DMS79 (cell line): ENCODE results near the gene PEAK1.
A peak's percentile ranks its signal among the peaks of the same experiment; 100 is the strongest.

Source experiments
- DNase-seq: peaks from one replicate; lab custom pipeline; 2025; lab: John Stamatoyannopoulos, UW

PEAK1 gene

DNA sequence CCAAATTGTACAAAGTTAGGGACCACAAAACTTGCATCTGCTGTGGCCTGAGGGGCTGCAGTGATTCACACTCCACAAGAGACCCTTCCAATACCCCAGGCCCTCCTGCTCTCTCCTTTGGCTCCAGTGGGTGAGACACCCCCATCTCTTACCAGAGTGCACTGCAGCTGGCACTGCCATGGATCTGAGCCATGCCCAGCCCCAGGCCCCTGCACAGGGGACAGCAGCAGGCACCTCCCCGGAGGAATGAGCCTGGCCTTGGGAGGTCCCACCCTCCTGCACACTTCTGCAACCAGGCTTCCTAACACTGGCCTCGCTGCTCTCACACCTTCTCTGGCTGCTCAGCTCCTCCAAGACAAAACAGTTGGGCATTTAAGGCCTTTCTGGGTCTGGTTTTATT, 332.7 kb downstream of the PEAK1 start:
- no peak for DNase-seq

DNA sequence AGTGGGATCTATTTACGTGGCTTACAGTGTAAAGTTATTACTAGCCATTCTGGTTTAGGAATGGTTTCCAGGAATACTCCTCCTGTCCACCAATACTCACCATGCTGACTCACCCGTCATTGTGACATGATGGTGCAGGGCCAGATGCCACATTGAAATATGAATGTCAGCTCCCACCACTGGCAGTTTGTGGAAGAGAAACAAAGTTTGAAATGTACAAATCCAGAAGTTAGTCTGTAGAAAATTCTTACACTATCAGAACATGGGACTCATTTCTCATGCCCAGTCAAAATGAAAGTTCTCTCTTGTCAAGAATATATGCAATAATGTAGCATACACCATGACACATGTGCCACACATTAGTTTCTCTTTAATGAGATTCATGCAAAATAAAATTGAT, 334.6 kb downstream of the PEAK1 start:
- DNase-seq = no peak

DNA sequence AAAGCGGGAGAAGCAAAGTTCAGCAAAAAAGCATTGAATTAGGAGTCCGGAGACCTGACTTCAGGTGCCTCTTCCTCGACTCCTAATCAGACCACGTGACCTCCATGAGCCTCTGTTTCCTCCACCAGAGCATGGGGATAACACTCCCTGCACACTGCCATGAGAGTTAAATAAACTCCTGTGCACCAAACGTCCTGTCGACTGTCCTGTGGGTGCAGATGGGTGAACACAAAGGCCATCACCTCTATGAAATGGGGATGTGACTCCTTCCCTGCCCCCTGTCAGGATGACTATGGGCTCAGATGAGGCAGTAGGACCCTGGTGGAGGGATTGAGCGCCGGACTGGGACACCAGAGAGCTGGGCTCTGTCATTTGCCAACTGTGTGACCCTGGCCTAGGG, 335.5 kb downstream of the PEAK1 start:
- DNase-seq = no peak

DNA sequence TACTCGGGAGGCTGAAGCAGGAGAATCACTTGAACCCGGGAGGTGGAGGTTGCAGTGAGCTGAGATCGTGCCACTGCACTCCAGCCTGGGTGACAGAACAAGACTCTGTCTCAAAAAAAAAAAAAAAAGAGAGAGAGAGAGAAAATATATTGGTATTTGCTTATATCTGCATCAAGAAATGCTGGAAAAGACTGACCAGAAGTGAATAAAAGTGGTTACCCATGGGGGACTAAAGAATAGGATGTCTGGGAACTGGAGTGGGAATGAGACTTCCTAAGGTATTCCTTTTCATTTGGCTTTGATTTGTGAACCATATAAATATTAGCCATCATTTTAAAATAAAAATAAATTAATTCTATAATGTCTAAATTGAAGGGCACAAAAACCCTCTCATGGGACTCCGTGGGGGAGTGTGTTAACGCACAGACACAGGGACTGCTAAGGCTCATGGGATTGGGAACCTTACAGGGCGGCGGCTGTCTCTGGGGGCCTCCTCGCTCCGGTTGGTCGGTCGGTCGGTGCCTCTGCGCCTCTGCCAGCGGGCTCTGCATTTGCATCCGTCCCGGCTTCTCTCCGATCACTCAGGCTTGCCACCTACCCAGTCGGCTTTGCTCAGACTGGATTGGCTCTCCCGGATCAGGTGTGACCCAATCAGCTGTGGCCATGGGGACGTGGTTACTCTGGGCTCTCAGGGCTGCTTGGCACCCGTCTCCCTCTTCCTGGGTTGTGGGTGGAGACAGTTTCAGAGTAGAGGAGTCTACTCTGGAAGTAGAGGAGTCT, 336.3 kb downstream of the PEAK1 start:
- peak; percentile 39 for DNase-seq

DNA sequence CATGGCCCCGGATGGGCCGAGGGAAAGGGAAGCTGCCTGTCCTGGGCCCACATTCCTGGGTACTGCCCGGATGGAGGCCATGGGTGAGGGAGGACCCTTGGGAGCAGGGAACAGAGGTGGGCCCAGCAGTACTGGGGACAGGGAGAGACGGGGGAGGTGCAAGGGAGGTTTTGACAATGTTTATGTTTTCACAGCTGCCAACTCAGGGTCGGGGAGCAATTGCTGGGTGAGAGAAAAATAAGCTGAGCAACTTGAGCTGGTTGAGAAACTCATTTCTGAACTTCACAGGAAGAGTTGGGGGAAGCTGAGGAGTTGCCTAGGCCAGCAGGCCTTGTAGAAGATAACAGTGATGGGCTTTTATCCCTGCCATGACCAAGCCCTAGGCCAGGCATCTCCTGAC, 337.9 kb downstream of the PEAK1 start:
- no peak for DNase-seq

DNA sequence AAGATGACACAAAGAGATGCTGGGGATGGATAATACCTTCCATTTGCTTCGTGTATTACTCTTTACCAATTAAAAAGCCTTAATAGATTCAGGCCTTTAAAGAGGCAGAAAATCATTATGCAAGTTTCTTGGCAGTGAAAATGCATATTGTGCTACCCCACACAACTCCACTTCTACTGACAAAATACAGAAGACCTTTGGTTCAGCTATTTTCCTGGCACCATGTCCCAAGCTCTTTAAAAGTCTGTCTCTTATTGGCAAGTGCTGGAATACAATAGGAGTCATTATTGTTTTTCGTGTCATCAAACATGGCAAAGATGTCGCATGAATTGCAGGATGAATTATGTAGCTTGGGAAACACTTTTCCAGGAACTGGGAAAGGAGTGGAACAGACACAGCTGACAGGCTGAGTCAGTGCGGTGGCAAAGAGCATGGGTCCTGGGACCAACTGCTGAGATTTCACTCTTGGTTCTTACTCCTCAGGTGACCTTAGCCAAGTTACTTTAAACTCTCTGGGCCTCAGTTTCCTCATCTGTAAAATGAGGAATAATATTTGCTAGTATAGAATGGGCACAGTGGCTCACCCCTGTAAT, 343.5 kb downstream of the PEAK1 start:
- DNase-seq = no peak

DNA sequence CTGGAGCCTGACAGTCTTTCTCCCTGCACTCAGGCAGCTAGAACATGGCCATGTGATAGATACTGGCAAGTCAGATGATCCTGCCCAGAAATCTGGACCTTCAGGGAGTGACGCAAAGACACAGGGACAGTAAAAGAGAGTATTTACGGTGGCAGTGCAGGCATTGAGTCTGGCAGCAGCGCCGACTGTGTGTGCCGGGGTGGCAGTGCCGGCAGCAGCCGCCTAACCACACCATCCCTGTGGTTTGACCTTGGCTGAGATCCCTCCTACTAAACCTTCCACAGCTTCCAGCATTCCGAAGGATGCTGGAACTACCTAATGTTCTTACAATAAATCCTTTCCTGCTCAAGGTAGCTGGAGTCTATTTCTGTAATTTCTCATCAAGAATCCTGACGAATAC, 344.4 kb downstream of the PEAK1 start:
- no peak for DNase-seq

DNA sequence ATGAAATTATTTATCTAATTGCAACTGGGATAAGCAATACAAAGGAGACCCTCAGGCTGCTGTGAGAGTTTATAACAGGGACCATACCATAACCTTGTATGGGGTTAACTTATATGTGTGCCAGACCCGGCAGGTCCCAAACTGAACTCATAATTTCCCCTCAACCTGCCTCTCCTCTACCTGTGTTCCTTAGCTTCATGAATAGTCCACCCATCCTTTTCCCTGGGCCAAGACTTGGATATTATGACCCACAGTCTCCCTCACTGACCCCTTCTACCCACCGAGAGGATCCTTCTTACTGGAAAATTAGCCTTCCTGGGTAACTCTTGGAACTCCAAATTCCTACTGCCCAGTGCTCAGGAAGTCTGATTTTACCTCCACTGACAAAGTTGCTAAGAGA, 345.6 kb downstream of the PEAK1 start:
- no peak for DNase-seq

DNA sequence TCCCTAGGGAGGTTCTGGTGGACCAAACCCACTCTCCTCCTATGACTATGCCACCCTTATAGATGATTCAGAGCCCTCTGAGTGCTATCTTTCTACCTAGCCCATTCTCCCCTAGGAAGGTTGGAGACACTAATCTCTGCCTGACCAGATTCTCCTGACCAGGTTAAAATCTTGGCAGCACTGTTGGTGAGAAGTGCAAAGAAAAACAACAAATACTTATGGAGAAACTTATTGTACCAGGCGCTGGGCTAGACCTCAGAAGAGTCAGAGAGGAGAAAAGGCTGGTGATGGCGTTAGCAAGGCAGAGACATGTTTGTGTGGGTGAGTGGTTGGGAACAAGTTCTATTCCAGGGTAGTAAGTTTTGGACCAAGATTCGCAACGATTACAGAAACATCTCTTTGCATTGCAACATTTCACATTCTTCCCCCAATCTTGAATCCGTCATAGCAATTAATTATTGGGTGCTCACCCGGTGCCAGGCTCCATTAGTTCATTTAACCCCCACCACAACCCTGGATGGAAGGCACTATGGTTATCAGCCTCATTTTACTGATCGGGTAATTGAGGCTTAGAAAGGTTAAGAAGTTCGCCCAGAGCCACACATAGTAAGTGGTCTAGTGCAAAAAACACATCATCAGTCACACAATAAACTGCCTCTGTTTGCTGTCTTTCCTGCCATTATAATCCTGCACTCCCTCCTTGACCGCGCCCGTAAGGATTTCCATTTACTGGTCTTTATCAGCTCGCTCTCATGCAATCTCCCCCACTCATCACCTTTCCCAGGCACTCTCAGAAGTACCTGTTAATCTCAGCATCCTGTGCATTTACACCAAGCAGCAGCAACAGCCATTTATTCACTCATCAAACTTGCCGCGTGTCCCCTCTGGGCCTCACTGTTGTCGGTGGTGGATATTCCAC, 348.3 kb downstream of the PEAK1 start:
- DNase-seq = no peak

DNA sequence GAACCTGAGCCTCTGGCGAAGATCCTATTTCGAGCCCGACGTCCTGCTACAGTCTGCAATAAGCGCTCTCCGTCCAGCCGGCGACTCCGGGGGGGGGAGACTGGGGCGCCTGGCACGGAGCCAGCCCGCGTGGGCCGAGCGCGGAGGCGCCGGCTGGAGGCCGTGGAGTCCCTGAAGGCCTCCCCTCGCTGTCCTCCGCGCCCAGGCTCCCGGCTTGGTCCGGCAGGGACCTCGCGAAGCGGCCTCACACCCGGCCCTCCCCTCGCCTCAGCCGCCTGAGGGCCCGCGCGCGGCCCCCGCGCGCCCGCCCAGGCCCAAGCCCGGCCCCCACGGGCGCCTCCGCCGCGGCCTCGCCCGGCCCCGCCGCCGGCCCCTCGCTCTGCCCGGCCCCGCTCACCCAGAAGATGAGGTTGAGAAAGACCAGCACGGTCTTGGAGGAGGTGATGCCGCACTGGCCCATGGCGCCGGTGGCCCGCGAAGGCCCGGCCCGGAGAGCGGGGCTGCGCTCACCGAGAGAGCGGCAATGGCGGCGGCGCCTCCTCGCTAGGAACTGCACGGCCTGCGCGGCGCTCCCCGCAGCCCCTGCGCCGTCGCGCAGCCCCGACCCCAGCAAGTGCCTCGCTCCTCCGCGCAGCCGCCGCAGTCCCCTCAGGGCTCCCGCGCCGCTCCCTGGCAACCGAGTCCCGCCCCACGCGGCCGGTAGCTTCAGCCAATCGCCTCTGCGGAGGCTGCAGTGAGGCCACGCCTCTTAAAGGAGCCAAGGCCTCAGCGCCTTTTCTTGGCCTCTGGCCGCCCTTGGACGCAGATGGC, 349.2 kb downstream of the PEAK1 start, which contains the start of gene TSPAN3:
Gene TSPAN3 (minus strand): TSS at position 615 of the 810 bp plus-strand sequence. CDS start 155 bp downstream, at position 460.
- peak; percentile 29 for DNase-seq

DNA sequence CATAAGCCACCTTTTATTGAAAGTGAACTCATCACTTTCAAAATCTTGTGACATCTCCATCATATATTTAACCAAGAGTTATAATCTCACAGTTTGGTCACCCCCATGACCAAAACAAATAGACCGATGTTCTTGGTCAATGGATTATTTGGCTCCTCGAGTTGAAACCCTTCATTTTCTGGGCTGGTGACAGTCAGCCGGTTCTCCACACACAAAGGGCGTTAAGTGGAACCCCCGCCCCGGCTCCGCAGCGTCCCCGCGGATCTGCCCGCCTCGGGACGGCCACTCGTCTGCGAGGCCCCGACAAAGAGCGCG, 349.8 kb downstream of the PEAK1 start:
- no peak for DNase-seq

DNA sequence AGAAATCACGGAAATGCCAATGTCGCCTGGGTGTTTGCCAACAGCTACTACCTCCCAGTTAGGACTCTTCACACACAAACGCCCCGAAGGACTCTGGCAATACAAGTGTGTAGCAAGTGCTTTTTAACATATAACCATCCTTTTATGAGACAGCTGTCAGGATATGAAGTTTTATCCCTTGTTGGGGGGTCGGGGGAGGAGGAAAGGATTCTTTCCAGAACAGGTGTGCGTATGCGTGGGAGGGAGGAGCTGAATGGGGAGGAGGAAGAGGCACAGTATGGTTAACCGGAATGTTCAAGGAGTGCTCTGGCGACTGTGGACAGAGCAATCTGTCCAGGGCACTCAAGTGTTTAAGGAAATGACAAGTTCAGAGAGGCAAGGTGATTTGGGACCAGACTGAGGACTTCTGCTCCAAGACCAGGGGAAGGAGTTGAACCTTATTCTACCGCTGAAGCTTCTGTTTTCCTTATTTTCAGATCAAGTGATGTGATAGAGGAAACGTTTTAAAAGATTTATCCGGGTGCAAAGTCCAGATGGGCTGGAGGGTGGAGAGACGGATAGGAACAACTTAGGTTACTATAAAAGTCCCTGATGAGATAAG, 350.3 kb downstream of the PEAK1 start:
- DNase-seq = no peak

DNA sequence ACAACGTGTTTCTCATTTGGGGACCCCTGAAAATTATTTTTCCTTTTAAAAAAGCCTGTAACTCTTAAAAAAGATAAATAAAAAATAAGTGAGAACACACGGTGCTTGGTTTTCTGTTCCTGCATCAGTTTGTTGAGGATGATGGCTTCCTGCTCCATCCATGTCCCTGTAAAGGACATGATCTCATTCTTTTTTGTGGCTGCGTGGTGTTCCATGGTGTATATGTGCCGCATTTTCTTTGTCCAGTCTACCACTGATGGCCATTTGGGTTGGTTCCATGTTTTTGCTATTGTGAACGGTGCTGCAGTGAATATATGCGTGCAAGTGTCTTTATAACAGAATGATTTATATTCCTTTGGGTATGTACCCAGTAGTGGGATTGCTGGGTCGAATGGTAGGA, 351.3 kb downstream of the PEAK1 start:
- no peak for DNase-seq

DNA sequence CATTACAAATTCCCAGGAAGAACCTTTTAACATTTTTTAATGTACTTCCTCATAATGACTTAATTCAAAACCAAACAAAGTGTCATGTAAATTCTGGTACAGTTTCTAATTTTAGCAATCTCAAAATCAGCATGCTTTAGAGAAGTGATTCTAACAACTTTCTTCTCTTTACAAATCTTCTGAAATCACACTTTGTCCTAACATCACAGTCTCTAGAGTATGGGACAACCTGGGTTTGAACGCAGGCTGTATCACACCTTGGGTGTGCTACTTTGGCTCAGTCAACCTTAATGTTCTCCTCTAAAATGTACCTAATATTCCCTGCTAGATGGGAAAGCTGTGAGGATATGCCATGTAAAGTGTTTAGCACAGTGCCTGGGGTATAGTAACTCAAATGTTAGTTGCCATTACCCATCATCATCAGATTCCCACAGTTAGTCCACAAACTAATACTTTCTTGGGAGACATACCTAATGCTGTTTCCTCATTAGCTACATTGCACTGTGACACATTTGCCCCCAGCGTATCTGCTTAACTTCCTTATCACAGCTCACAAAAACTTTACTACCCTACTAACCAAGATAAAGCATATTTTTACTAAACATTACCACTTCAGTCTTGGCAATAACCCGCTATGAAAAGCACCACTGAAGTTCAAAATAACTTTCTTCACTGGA, 352.1 kb downstream of the PEAK1 start:
- no peak for DNase-seq

DNA sequence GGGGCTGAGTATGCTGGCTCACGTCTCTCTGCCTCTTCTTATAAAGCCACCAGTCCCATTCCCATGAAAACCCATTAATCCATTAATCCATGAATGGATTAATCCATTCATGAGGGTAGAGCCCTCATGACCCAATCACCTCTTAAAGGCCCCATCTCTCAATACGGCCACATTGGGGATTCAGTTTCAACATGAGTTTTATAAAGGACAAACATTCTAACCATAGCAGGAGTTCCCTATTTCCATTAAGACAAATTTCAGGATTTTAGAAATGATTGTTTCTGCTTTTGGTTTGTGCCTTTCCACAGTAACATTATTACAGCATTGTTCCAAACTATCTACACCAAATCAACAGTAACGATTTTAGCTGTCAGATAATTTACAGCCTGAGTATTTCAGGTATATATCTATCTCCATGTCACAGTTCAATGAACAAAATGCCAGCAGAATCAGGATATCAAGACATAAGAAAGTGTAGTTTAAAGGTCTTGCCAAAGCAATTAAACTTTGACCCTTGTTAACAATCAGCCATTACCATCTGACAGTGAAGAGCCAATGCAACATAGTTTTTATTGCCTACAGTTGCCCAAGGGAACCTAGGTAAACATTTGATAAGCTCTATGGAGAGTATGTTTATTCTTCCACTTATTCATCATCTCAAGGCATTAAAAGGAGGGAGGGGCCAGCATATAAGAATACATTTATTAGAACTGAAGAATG, 352.8 kb downstream of the PEAK1 start:
- peak; percentile 41 for DNase-seq

DNA sequence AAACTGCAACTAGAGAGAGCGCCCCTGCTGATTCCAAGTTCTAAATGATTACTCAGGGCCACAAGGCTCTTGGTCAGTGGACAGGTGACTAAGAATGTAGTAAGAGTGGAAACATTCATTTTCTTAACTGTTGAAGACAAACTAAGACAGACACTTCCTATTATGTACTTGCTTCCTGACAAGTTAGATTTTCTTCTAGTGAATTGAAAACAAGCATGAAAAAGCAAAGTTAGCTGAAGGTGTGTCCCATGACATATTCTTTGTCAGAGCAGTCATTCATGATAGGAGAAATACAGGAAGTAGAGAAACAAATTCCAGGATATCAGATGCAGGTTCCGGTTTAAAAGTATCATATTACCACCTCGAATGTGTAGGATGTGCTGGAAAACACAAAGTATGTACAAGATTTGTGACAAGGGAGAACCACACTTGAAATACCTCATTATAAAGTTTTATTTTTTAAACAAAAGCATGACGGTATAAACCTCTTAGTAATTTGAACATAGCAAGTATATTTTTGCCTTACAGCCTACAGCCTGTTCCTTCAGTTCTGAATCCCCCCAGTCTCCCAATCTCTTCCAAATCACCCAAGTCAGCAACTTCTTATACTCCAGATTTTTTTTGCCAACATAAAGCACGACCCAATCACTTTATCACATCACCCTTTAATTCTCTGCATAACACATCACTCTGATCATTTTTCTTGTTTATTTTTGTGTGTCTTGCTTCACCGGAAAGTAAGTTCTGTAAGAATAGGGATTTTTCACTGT, 355.2 kb downstream of the PEAK1 start:
- no peak for DNase-seq

DNA sequence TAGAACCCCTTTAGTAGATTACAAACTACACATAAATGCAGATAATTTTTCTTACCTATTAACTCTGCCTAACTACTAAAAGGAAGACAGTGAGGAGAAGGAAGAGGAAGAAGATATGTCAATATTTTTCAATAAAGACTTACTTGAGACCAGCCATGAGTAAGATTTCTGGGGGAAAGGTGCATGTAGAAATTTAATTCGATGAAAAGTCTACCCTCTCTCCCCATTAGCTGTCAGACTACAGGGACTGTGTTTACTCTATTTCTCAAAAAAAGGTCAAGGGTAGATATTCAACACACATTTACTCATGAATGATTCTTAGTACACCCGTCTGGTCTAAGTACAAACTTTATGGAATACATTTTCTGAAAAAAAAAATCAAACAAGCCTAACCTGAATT, 355.8 kb downstream of the PEAK1 start:
- no peak for DNase-seq

DNA sequence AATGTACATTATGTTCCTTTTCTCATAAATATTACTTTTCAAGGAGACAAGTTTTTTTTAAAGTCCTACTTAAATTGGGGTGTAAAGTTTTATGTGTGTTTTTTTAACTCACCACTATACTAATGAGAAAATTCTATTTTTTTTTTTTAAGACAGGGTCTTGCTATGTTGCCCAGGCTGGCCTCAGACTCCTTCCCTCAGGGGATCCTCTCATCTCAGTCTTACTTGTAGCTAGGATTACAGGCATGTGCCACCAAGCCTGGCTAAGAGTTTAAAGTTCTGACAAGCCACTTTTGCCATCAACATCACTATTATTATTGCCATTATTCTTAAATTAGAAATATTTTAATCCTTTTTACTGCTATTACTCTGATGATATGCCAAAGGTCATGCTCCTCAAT, 356.7 kb downstream of the PEAK1 start:
- no peak for DNase-seq

DNA sequence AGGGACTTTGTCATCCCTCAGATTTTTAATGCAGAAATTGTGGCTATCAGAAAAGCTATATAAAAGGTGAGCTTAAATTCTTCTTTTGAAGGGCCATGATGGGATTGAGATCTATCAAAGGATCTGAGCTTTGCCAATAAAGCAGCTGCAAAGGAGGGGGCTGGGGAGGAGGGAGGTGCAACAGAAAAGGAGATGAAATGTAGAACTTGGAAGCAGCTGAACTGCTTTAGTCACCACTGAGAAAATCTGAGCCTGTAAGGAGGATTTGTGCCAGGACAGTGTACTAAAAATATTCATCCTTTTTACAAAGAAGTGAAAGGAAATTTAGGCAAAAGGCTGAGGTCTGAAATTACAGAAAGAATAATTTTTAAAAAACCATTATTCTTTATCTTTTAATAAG, 359.4 kb downstream of the PEAK1 start:
- no peak for DNase-seq
